NCI-H2196 (cell line): ENCODE results near the gene KIF13A.
"Not testable (repeated sequence)": the region's sequence is repeated elsewhere in the genome, so short reads cannot be mapped to it uniquely, and the experiment has no call there.

Experiments used
- DNase-seq: peaks from one replicate; lab custom pipeline; 2025; ENCODE audit not compliant: unreplicated experiment; lab: John Stamatoyannopoulos, UW

The KIF13A gene

DNA sequence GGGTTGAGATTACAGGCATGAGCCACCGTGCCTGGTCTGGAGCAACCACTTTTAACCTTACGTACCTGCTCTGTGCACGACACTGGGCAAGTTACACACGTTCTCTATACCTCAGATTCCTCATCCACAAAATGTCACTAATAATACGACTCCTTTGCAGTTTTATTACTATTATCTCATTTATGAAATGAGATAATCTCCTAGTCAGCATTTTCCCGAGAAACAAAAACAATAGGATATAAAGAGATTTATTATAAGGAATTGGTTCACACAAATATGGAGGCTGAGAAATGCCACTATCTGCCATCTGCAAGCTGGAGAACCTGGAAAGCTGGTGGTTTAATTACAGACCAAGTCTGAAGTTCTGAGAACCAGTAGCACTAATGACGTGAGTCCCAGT lies 12.0 kb upstream of the KIF13A start:
- no peak for DNase-seq

DNA sequence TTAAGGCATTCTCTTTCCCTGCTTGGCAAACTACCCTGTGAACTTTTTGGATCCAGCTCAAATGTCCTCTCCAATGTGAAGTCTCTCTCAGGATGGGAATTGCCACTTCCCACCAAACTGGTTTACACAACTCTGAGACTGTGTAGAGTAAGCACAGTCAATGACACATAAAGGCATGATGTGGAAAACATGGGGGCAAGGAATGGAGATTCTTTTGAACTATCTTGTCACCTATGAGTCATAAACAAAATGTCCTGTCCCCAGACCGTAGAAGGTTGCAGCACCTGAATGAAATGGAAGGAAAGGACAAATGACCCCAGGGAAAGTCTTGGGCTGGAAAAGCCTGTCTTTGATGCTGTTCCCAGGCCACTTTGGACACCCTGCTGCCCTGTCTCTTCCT lies 11.0 kb upstream of the KIF13A start:
- DNase-seq, result no peak

DNA sequence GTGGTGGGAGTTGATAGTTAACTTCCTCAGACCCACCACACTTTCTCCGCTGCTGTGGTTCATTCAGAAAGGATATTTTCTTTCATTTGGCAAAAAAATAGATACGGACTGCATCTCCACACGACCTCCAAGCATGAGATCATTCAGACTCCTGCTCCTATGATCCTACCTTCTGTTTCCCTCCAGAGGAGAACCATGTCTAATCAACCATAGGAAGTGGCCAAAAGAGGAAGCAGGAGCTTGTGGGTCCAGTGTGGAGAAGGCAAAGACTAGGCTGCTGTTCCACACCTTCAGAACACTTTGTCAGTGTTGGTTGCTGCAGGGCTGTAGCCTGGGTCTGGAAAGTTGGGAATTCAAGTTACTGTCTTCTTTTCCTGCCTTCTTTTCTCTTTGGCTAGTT lies 10.6 kb upstream of the KIF13A start:
- DNase-seq, result no peak

DNA sequence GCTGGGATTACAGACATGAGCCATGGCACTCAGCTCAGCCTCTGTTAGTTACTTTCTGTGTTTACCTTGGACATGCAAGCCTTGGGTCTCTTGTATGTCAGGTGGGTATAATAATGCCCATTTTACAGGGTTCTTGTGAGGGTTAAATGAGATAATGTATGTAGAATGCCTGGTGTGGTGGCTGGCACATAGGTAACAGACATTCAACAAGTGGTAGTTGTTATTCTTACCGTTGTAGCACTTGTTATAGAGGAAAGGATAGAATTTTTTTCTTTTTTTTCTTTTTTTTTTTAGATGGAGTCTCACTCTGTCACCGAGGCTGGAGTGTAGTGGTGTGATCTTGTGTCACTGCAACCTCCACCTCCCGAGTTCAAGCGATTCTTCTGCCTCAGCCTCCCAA lies 8.0 kb upstream of the KIF13A start:
- no peak for DNase-seq

DNA sequence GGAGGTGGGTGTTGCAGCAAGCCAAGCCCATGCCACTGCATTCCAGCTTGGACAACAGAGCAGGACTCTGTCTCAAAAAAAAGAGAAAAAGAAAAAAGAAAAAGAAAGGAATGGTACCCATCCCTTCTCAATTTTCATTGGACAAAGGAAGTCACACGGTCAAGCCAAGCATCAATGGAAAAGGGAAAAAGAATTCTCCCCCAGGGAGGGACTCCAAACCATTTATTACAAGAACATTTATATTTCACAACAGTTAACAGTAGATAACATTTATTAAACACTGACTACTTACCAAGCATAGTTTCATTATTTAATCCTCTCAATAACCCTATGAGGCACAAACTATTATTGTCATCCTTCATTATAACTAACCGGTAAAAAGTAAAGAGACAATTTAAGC lies 6.6 kb upstream of the KIF13A start:
- DNase-seq, result no peak

DNA sequence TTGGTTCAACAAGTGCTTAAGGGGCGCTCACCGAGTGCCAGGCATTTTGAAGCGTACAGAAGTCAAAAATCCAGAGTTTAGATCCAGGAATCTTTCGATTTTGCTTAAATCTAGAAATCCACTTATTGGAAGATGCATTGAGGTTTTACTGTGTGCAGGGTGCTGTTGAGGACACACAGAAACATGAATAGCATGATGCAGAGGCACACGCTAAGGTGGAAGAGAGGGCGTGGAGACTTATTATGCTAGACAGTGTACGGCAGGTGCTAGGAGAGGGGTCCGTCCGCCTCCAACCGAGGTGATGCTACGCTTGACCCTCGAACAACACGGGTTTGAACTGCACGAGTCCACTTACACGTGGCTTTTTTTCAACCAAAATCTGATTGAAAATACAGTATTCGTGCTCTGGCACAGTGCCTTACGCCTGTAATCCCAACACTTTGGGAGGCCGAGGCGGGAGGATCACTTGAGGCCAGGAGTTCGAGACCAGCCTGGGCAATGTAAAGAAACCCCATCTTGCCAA lies 1.0 kb upstream of the KIF13A start:
- DNase-seq, result no peak

DNA sequence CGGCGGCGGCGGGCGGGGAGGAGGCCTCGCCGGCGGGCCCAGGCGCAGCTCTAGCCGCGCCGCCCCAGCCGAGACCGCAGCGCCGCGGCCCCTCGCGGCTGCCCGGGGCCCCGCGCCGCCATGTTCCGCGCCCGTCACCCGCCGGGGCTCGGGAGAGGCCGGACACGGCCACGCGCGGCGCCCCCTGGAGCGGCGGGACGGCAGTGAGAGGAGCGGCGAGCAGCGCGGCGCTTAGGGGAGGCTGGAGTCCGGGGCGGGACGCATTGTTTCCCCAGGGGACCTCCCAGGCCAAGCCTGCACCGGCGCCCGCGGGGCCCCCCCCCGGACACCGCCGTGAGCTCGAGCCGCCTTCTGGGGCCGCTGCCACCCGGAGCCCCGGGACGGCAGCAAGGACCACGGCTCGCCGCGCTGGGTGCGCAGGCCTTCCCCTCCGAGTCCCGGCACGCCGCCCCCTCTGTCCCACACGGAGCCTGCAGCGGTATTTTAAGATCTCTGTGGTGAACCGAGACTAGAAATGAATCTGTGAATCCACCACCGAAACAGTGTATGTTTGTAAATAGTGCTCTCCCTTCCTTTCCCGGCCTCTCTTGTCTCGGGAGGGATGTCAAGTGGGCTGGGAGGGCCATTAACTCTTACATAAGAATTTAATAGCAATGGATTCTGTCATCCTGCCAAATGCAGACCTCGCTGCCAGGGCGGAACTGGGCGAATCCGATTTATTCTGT lies 424 bp upstream of the KIF13A start:
- no peak for DNase-seq

DNA sequence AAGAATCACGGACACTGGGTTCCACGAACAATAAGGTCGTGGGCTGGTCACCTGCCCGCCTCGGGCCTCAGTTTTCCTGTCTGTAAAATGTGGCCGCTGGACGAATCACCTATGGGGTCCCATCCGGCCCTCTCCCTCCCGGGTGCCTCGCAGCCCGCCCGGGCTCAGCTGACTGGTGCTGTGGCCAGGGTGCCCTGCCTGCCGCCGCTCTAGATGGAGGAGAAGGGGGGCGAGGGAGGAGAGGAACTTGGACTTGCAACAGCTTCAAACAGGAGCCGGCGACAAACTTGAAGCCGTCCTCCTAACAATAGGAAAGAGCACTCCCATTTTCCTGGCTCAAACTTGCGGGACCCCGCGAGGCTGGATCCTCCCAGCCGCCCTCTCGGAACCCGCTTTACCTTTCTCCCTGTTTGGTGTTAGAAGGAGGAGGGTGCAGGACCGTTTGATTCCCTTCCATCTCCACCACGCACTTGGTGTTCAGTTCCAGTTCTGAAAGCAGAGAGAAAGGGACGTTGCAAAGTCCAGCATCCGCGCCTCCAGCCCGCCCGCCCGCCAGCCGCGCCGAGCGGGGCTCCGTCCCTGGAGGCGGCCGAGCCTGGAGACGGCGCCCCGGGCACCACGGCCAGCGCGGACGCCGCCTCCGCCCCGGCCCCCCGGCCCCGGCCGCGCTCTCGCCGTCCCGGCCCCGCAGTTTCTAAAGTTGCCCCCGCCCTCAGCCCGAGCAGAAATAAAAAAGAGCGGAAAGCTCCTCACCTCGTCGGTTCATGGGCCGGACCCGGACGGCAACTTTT lies 584 bp downstream of the KIF13A start:
- no peak for DNase-seq

DNA sequence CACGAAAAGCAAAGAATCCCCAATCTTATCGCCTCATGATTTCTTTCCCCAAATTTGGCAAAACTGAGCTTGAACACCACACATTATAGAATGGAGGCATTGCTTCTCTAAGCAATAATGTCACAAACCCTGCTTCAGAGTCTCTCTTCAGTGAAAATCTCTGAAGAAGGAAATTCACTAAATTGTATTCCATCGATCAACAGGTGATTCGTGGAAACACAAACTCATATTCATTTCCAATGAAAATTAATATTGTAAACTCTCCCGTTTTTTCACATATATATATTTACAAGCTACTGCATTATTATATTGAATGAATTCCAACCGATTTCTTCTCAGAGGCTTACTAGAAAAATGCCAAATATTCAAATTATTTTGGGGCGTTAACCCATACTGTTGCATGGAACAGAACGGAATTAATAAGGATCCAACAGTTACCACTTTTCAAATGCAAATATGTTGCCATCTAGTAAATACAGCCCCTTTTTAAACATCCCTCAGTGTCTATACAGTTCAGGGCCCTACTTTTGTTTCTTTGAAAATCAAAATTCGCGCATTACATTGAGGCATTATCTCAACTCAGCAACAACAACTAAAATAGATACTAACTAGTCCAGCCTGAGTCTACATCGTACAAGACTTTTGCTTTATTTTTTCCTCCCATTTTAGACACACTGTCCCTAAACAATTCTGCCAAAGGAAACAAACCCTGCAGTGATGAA lies 1.3 kb downstream of the KIF13A start:
- no peak for DNase-seq

DNA sequence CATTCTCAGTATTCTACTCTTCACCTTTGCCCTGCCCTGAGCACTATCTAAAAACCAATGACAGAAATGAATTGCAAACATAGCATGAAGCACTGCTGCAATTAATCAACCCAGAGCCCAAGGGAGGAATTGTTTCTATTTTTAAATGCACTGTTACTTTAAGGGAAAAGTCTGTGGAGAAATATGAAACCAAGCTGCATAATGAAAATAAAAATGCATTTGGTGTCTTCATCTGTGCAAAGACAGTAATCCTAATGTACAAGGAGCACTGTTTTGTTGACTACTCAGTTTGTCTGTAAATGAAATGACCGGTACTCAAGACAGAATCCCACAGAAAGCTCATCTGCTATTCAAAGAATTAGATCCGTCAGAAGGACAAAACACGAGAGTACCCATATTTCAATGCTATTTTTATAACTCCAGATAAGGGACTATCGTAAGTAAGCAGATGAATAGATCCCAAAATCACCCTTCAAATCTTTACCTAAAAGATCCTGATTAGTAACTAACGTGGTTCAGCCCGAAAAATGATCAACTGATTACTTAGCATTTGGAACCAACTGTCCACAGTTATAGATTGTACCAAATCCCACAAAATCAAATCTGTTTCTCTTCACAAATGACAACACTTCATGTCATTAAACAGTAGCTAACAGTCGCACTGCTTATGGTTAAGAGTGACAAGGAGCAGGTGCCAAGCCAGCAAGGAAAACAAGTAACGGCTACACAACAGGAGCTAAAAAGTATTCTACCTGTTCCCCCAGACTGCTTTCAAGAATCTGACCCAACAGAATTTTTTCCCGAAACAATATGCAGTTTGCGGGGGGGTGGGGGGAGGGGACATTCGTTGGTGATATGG lies 2.4 kb downstream of the KIF13A start:
- DNase-seq, result no peak

DNA sequence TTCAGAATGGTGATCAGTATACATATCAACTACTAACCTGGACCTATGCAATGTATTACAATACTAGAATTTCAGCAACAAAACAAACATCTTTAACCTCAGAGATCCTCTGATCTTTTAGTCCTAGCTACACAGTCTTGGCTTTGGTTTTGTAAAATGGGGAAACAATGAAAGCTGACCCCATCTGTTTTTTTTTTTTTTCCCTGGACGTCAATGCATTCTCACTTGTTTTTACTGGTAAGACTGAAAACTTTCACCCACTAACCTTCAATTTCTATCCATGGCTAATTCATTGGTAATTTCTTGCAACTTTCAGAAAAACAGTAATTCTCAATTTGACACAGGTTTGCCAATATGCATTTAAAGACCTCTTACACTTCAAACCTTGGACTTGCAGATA lies 3.0 kb downstream of the KIF13A start:
- DNase-seq, result no peak

DNA sequence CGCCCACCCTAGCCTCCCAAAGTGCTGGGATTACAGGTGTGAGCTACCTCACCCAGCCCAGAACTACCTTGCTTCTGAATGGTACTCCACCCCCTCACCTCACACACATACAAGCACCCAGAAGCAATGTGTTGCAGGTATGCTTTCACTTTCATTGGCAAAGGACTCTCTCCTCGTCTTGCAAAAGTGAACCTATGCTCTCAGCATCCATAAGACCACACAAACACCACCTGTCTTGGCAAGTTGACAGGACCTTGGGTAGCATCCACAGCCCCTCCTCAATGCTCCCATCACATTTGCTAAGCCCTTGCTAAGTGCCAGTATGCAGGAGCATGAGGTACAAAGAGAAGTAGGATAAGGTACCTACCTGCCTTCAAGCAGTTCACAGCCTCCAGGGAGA lies 3.7 kb downstream of the KIF13A start:
- DNase-seq, result no peak

DNA sequence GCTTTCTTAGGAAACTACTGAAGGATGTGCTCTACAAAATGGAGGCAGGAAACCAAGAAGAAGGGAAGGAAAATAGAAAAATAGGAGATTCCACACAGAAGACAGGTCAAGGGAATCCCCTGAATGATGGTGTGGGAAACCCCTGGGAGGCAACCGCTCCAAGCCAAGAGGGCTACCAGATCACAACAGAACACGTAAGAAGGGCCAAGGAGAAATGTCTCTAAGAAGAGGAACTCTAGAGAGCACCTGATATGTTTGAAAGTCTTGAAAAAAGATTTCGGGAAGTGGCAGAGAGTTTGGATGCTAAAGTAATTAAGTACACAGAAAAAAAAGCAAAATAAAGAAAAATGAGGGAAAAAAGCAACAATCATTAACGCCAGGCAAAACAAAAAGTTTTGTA lies 7.1 kb downstream of the KIF13A start:
- DNase-seq, result no peak

DNA sequence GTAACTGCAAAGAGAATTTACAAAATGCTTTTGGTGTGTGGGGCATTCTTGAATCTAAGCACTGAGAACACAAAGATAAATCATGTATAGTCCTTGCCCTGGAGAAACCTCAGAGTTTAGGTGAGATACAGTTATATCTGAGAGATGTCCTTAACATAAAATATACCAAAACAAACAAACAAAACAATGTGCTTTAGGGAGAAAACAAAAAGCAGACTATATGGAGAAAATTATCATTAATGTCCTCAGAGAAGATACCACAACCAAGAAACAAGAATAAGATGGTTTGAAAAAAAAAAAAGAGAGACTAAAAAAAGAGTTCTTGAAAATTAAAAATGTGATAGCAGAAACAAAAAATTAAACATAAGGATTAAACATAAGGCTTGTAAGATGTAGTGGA lies 8.0 kb downstream of the KIF13A start:
- no peak for DNase-seq

DNA sequence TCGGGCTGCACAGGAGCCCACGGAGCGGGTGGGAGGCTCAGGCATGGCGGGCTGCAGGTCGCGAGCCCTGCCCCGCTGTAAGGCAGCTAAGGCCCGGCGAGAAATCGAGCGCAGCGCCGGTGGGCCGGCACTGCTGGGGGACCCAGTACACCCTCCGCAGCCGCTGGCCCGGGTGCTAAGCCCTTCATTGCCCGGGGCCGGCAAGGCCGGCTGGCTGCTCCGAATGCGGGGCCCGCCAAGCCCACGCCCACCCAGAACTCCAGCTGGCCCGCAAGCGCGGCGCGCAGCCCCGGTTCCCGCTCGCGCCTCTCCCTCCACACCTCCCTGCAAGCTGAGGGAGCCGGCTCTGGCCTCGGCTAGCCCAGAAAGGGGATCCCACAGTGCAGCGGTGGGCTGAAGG lies 11.2 kb downstream of the KIF13A start:
- DNase-seq, result not testable (repeated sequence)

DNA sequence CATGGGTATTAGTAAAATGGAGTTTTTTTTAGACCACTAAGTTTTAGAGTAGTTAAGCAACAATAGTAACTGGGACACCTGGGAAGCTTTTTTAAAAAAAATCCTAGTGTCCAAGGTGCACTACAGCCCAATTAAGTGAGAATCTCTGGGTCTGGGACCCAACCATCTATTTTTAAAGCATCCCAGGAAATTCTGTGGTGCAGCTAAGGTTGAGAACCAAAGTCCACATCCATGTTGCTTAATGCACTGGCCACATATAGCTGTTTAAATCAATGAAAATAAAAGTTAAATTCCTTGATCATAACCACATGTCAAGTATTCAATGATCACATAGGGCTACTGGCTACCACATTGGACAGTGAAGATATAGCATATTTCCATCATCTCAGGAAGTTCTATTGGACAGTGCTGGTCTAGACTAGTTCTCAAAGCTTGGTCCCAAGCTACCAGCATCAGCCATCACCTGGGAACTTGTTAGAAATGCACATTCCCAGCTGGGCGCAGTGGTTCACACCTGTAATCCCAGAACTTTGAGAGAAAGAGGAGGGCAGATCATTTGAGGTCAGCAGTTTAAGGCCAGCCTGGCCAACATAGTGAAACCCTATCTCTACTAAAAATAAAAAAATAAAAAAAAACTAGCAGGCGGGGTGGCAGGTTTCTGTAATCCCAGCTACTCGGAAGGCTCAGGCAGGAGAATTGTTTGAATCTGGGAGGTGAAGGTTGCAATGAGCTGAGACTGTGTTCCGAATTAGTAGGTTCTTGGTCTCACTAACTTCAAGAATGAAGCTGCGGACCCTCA lies 12.7 kb downstream of the KIF13A start:
- no peak for DNase-seq

DNA sequence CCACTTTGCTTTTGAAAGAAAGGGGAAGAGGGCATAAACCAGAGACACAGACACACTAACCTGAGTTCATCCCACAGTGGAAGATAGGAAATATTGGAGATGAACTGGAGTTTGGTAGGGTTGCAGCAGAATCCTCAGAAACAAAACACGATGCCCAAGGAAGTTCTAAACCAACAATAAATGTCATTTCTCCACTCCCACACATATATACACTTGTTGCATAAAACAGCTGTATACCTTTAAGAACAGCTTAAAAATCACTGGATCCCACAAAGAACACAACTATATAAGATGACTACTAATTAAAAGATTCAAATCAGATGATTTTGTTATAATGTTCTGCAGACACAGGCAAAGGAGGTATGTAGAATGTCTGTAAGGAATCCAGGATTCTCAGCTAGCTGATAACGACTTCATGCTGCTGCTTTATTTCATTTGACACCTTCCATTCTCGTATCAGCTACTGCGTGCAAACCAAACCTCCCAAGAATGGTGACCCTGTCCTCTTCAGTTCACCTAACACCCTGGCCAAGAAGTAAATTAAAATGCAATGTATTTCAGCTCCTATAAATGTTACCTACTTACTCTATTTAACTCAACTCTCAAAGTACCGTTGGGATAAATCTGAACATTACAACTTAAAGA lies 14.3 kb downstream of the KIF13A start:
- no peak for DNase-seq

DNA sequence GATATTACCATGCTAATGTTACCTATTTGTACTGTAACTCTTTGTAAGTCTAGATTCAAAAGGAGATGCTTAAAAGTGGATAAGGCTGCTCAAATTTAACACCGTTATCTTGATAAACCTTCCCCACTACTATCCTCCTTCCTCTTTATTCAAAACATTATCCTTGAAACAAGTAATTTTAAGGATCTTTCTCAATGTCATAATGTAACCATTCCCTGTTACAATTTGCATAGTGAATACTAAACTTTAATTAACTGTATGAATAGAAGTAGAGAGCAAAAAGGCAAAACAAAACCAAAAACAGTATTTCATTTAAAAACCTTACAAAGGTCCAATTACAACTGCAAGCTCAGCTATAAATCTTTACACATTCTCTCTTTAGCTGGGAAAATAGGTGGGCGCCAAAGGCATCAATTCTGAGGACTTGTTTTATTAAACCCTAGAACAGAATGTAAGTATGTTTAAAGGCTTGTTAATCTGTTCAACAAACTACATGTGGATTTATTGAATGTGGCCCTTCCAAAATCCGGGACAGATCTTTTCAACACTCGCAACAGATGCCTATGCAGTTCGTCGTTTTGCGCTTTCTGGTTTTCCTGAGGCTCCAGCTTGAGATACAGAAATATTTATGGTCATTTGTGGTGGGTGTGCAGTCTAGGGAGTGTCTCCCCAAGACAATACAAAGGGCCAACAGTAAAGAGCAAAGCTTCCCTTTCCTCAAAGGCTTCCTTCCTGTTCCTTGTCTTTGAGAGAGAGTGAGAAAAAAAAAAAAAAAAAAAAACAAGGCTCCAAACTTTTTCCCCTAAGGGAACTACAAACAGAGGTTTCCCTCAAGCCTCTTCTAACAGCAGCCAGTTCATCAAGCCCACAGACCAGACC lies 15.1 kb downstream of the KIF13A start:
- no peak for DNase-seq
